HG03469 (cell line): Measurements from ENCODE around the gene LRCH1.
A peak's percentile ranks its signal among the peaks of the same experiment; 100 is the strongest.

Experiments
- ATAC-seq: cut with Tn5 transposase; IDR thresholded peaks from one replicate; pipeline ENCODE4 v1.9.1; 2021; ENCODE audit warnings: mild to moderate bottlenecking, moderate library complexity, moderate number of reproducible peaks; ENCODE audit not compliant: unreplicated experiment

Gene LRCH1

DNA sequence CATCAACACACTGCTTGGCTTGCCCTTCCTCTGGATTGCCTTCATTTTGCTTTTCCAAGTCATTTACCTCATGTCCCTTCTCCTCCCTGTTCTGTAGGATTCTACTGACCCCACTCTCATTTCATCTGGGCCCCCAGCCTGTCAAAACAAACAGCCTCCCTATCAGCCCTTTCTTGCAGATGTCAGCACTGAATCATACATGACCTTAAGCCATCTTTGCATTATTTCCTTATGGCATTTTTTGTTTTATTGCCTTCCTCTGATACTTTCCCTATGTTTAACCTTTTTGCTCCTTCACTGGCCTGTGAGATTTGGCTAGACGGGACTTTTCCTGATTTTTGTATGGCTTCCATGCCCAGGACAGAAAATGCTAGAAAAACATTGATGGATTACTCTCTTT, 8.7 kb downstream of the LRCH1 start:
- no peak for ATAC-seq

DNA sequence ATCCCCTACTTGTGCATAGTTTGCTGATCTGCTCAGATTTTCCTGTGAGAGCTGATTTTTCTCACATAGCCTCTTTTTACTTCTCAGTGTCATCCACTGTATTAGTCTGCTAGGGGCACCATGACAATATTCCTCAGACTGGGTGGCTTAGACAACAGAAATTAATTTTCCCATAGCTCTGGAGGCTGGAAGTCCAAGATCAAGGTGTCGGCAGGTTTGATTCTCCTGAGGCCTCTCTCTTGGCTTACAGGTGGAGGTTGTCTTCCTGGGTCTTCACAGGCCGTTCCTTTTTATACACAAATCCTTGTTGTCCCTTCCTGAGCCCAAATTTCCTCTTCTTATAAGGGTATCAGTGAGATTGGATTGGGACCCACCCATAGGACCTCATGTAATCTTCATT, 9.2 kb downstream of the LRCH1 start:
- no peak for ATAC-seq

DNA sequence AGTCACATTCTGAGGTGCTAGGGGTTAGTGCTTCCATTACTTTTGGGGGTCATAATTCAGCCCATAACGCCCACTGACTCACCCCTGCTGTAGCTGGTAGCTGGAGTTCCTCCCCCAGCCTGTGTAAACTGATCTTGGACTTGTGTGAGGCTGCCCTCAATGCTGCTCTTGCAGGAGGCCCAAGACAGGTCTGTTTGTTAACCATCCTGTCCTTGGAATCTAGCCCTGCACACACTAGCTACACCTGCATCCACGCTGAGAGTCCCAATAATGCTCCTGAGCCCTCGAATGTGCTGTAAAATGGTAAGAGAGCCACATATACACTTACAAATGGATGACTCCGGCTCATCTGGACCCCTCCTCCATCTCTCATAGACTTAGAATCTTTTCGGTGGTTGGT, 9.6 kb downstream of the LRCH1 start:
- no peak for ATAC-seq

DNA sequence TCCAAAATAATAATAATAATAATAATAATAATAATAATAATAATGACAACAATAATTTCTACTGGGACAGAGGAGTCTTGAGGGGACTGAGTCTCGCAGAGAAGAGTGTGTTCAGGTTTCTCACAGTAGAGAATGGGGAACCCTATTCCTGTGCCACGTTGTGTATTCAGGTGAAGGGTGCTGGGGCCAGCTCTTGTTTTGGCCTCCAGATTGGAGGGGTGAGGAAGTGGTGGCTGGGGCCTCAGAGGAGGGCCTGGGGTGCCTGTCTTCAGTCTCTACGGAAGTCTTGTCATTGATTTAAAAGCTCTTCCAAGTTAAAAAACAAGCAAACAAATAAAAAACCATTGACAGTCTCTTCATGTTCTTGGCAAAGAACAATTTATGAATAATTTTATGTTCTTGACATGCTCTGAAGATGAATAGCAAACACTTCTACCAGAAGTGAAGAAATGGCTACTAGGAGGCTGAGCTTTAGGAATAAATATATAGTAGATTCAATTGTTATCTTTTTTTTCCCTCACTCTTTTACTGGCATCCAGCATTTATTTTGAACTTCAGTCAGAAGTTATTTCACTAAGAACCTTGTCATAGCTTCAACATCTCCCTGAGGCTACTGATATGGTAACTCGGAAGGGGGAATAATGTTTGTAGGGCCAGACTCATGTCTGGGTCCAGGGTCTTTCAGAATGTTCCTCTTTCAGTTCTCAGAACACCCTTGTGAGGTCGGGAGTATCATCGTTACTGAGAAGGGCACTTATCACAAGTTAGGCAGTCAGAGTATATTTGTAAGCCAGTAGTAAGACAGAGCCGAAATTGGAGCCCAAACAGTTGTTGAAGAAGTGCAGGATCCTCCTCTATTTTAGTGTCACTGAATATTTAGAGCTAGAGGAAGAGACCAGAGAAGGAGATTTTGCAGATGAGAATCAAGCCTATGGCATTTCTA, 13.1 kb downstream of the LRCH1 start:
- ATAC-seq = peak; percentile 59

DNA sequence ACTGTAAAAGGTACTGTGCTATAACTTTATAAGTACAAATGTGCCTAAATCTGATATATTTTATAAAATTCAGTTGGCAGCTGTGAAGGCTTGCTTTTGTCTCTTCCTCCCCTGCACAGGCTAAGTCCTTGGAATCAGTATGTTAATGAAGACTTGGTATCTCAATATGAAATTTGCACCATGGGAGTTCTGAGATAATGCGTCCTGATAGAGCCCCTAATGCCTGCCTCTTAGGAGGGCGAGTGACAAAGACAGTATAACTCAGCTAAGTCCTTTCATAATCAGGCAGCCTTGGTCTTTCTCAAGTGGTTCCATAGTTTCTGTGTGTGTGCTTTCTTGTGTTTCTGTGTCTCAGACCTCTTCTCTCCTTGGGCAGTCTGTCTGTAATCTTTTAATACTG, 14.7 kb downstream of the LRCH1 start:
- no peak for ATAC-seq

DNA sequence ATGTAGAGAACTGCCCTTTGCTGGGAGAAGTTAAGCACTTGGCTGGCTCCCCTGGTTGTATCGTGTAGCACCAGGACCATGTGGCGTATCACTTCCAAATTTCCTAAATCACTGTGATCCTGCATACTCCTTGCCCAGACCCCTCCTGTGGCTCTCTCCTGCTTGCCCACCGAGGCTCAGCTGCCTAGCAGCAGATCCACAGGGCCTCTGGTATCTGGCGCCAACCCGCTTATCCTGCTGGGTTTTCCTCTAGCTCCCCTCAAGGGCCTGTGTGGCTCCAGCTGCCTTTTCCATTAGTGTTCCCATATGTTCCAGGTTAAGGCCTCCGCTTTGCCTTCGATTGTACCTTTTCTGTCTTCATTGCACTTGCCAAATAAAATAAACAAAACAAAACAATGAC, 16.5 kb downstream of the LRCH1 start:
- no peak for ATAC-seq

DNA sequence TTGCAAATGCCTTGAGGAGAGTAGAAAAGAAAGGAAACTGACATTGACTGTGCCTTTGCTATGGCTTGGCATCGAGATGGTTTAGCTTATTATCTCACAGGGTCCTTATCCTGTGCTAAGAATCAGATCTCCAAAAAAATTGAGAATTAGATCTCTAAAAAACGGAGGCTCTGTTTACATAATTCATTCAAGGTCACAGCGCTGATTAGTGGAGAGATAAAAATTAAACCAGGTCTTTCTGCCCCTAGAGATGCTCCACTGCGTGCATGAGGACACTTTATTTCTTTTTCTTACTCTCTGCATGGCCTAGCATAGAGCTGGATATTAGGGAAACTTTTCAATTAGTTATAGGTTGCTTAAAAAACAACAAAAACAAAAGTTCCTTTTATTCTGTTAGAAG, 17.3 kb downstream of the LRCH1 start:
- no peak for ATAC-seq

DNA sequence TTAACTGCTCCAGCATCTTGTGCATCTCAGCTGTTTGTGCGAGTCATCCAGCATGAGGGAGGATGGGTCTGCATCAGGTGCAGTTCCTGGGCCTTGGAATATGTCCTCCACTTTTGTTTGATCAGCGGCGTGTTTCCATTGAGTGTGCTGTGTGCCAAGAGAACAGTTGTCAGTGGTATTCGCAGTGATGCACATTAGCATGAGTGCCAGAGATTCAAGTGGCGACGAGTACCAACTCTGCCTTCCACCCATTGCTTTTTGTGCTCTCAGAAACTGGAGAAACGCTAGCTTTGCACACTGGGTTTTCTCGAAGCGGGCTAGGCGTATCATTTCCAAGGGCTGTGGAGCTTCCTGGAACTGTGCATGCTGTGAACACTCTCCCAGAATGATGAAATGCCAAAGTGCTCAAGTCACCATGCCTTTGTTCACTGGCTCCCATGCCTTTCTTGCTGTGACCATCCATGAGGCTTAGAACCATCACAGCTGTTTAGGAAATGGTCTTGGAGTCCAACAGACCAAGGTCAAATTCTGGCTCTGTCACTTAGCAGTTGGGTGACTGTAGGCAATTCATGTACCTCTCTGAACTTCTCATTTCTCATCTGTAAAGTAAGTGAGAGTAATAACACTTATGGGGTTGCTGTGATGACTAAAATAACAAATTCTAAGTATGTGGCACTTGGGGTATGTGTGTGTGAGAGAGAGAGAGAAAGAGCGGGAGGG, 18.4 kb downstream of the LRCH1 start:
- ATAC-seq = peak; percentile 35

DNA sequence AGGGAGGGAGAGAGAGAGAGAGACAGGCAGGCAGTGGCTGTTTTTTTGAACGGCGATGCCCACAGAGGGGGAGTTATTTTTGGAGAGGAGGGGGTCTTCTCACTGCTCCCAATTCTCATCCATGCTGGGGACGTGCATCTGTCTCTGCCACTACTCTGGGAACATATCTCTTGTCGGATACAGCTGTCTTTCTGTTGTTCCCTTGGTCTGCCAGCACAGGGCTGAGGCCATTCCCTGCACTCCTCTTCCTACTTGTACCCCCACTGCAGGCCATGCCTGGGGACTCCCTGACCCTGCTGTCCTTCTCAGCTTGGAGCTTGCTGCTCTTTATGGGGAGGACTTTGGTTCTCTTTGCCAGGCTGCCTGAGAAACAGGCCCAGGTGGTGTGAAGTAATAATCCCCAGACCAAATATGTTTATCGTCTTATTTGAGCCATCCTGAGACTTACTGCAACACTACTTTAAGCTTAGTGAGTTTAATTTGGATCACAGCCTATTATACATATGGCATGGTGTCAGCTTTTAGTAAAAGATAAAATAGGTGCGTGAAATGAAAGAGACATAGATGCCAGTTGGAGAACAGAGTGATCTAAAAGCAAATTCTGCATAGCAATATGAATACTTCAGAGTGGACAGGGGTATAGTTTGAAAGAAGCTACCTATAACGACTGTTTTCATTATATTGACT, 19.1 kb downstream of the LRCH1 start:
- no peak for ATAC-seq

DNA sequence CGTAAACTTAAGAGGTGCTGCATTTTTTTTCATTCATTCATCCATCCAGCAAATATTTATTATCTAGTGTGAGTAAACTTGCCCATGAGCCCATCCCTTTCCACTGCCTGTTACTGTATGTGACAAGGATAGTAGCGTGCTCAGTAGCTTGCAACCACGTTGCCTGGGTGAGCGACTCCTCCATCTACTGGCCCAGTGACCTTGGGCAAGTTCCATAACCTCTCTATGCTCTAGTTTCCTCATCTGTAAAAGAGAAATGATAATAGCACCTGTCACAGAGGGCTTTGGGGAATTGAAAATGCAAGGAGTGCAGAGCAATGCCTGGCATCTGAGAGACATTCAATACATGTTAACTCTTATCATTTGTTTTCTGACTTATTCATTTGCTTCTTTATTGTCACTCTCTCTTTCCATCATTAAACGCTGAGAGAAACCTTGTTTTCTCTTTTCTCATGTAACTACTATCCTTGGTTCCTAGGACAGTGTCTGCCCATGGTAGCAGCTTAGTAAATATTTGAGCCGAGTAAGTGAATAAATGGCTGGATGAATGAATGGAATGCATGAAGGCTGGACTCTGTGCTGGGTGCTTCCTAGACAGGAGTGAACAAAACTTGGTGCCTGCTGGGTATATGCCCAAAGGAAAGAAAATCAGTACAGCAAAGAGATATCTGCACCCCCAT, 19.9 kb downstream of the LRCH1 start:
- peak; percentile 40 for ATAC-seq

DNA sequence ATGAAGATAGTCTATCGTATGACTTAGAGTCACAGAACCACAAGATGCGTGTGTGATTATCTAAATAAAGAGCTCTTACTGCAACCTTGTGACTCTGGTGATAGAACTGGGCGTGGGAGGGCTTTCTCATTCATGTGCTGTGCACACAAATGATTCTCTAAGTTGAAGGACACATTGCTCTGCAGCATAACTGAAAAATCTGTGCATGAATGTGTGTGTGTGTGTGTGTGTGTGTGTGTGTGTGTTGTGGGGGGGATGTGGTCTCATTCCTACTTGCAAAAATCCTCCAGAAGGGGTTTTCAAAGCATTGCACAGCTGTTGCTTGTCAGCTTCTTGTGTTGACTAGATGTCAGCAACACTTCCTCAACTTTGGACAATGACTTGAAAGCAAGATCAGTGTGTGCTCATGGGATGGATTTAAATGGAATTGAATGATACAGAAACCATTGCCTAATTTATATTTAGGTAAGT, 22.4 kb downstream of the LRCH1 start:
- peak; percentile 31 for ATAC-seq

DNA sequence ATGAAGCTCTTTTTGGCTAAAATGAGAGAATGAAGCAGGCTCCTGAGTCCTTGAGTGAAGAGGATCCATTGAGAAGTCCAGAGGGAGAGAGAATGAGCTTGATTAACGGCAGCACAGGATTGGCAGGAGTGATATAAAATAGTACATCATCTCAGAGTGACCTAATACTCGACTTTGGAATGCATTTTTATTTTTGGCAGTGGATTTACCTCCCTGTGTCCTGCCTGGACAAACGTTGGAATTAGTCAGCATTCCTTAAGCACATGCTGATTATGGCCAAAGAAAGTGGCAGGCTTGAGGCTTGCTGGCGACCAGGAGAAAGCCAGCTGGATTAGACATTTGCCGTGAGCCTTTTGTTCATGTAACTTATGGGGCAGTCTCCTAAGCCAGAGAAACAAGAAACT, 22.9 kb downstream of the LRCH1 start:
- ATAC-seq = no peak

DNA sequence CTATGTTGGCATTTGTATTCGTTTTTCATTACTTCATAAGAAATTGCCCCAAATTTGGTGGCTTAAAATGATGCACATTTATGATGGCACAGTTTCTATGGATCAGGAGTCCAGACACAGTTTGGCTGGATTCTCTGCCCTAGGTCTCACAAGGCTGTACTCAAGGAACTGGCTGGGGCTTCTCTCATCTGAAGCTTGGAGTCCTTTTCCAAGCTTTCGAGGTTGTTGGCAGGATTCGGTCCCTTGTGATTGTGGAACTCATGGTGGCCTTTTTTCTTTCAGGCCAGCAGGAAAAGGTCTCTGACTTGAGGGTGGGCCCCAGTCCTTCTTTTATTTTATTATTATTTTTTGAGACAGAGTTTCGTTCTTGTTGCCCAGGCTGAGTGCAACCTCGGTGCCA, 23.8 kb downstream of the LRCH1 start:
- no peak for ATAC-seq

DNA sequence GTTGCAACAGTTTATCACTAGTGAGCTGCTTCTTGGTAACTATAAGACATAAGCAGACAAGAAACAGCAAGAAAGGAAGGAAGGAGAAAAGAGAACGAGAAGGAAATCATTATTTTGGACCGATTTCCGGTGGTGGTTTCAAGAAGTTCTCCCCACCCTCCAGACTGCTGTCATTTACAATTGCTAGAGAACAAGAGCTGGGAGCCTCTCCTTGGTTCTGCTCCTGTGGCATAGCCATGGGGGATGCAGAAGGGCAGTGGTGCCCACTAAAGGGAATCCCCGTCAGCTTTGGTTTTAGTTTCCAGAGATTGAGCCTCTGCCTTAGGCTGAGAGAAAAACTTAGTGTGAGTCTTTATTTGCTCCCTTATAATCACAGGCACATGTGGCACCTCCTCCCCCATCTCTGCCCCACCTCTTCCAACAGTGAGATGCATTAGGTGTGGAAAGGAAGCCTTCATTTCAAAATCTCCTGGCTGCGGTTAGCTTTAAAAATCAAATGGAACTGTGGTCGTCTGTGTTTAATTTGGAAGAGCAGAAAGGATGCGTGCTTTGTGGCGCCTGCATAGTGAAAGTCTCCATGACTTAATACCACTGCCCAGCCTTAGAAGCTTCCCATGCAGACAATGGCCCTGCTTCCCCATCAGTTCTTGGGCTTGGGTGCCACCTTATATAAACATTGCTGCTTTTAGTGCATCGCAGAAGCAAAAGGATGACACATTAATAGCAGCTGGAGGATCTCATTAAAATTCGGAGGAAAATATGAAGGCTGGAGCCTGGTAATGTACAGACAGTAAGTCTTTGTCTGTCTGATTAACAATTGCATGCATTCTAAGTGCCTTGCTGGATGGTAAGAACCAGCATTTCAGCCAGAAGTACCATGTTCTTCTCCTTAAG, 25.0 kb downstream of the LRCH1 start:
- ATAC-seq = no peak

DNA sequence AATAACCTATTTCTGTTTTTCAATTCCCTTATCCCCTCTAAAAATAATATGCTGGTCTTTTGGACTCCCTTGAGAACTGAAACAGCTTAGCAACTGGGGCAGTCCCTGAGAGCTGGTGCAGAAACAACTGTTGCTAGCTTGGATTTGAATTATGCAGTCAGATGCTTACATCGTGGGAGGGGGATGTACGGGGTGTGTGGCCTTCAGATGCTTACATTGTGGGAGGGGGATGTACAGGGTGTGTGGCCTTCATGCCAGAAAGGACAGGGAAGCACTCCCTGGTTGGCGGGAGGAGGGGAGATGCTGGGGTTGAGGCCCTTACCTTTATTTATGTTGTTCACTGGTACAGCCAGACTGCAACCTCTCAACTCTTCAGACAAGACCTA, 25.6 kb downstream of the LRCH1 start:
- no peak for ATAC-seq

DNA sequence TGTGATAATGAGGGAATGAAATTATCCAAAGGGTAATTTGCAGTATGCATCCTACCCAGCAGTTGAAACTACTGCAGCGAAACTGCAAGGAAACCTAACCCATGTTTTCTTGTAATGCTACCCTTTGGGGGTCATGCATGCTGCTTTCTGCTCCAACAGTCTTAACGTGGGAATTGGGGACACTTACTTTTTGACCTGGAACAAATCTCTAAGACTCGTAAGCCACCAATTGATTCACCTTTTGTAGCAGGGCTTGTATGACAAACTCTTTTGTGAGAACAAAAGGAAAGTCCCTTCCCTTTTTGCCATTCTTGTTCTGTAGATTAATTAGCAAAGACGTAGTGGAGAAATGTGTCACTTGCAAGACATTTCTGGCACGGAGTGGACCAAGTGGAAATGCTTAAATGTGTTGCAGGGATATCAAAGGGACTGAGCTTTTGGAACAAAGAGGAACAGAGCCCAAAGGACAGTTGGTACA, 27.4 kb downstream of the LRCH1 start:
- no peak for ATAC-seq

DNA sequence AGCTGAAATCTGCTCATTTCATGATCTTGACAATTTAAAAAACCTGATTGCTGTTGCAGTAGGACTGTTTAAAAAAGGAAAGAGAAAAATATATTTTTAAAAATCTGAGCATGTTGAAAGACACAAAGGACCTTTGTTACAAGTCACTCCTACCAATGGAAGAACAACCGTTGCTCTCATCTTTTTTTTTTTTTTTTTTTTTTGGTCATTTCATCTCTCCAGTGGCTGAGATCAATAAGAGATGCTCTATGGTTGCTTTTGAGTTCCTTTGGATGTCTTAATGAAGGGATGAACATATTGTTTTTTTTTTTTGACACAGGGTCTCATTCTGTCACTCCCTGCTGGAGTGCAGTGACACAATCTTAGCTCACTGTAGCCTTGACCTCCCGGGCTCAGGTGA, 29.2 kb downstream of the LRCH1 start:
- no peak for ATAC-seq

DNA sequence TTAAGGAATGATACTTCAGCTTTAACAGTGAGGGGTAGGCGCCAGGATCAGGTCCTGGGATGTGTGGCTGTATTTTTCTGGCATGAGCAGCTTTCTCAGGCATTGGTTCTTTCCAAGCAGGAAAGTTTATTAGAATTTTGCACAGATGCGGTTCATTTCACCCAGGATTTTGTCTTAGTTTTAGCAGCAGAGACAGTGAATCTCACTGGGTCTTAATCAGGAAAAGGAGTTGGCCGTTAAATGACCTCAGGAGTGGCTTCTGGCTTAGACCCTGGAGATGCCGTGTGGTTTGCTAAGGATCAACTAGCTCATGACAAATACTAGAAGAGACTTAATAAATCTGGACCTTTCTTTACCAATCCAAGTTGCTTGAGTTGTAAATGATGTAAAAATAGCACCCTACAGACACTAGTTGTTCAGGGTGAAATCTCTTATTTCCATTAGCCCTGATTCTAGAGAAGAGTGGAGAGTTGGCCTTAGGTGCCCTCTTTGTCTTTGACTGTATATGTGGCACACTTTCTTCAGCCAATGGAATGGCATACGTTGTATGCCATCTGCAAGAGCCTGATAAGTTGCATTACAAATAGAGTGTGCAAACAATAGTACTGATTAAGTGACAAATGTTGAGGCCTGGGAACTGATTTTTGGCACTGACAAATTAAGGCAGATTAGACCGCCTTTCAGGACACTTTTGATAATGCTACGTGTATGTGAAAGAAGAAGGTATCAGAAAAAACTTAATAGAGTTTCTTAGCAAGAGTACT, 34.0 kb downstream of the LRCH1 start:
- ATAC-seq = no peak

DNA sequence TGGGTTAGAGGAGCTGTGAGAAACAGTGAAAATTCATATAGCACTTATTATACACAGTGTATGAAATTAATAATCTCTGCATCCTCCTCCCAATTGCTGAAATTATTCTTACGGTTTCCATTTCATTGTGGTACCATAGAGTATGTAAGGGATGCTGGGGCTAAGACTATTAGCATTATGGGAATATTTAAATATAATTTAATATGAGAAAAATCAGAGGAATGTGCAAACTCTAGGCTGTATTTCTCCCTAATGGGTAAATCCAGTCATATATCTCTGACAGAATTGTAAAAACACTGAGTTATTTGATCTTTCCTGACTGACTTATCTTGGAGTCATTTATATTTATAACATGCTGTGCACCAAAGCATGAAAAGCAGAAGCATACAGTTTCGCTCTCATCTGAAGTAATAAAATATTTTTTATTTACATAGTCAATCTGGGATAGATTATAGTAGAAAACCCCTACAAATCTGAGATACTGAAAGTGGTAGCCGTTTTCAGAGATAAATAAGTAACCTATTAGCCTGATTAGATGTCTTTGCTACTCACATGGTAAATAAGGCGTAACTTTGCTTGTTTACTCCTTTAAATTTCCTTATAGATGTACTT, 34.9 kb downstream of the LRCH1 start:
- peak; percentile 42 for ATAC-seq
